HUES48 (cell line): ENCODE measurements around the gene FRMPD2.

ENCODE experiments used
- H3K27ac ChIP-seq: one replicate; pipeline ENCODE4 v1.7.0; 2013; ENCODE audit warnings: low read depth, low read length, inconsistent platforms
- H3K27me3 ChIP-seq: 2 replicates; pipeline ENCODE4 v1.6.1; 2013; ENCODE audit warnings: mild to moderate bottlenecking, low read length; ENCODE audit not compliant: control insufficient read depth, insufficient read depth
- H3K36me3 ChIP-seq: 2 replicates; pipeline ENCODE4 v1.6.1; 2013; ENCODE audit warnings: low read length; ENCODE audit not compliant: control insufficient read depth, insufficient read depth
- H3K4me1 ChIP-seq: 2 replicates; pipeline ENCODE4 v1.6.1; 2013; ENCODE audit warnings: mild to moderate bottlenecking, low read length; ENCODE audit not compliant: control insufficient read depth, insufficient read depth
- H3K4me3 ChIP-seq: 2 replicates; pipeline ENCODE4 v1.5.1; 2013; ENCODE audit warnings: mild to moderate bottlenecking, low read depth, low read length
- H3K9ac ChIP-seq: 2 replicates; pipeline ENCODE4 v1.6.1; 2013; ENCODE audit warnings: mild to moderate bottlenecking, low read depth, low read length, moderate library complexity
- H3K9me3 ChIP-seq: 2 replicates; pipeline ENCODE4 v1.6.1; 2013; ENCODE audit warnings: low read length; ENCODE audit not compliant: control insufficient read depth, insufficient read depth

Gene FRMPD2

DNA sequence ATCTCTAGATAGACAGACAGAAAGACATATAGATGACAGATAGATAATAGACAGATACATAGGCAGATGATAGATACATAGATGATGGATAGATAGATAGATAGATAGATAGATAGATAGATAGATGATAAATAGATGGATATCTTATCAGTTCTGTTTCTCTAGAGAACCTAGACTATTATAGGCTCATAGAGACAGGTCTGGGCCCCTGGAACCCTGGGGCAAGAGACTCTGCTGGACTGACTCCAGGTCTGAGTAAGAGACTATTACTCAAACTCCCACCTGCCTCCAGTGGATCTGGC lies 58.3 kb downstream of the FRMPD2 start:
- H3K27me3 ChIP-seq: no peaks in the 10 kb centered on the region
- H3K4me3 ChIP-seq: no peak overlapping the region
- H3K4me1 ChIP-seq: no peaks in the 10 kb centered on the region
- no peak overlapping the region for H3K9ac ChIP-seq
- H3K36me3 ChIP-seq: no peaks in the 10 kb centered on the region
- no peak overlapping the region for H3K27ac ChIP-seq
- no peaks in the 10 kb centered on the region for H3K9me3 ChIP-seq

DNA sequence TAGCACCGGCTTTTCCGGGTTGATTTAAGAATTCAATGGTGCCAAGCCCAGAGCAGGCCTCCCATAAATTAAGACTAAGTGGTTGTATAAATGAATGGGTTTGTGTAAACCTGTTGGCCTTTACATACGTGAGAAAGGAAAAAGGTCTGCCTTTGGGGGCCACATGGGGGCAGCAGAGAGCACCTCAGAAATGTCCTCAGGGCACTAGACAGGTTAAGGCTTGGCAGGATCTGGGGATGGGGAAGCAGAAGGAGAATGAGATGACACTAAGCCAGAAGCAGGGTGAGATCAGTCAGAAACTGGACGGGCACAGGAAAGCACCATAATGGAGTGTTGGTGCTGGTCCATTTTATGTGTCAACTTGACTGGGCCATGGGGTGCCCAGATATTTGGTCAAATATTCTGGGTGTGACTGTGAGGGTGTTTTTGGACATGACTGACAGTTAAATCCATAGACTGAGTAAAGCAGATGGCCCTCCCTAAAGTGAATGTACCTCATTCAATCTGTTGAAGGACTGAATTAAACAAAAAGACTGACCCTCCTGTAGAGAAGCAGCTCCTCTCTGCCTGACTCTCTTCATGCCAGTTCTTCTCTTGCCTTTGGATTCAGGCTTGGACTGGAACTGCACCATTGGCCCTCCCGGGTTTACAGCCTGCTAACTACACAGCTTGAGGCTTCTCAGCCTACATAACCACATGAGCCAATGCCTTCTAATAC lies 58.9 kb downstream of the FRMPD2 start:
- no peak overlapping the region for H3K9ac ChIP-seq
- no peaks in the 10 kb centered on the region for H3K27me3 ChIP-seq
- H3K27ac ChIP-seq: no peak overlapping the region
- no peak overlapping the region for H3K4me3 ChIP-seq
- no peaks in the 10 kb centered on the region for H3K36me3 ChIP-seq
- H3K4me1 ChIP-seq: no peaks in the 10 kb centered on the region
- no peaks in the 10 kb centered on the region for H3K9me3 ChIP-seq

DNA sequence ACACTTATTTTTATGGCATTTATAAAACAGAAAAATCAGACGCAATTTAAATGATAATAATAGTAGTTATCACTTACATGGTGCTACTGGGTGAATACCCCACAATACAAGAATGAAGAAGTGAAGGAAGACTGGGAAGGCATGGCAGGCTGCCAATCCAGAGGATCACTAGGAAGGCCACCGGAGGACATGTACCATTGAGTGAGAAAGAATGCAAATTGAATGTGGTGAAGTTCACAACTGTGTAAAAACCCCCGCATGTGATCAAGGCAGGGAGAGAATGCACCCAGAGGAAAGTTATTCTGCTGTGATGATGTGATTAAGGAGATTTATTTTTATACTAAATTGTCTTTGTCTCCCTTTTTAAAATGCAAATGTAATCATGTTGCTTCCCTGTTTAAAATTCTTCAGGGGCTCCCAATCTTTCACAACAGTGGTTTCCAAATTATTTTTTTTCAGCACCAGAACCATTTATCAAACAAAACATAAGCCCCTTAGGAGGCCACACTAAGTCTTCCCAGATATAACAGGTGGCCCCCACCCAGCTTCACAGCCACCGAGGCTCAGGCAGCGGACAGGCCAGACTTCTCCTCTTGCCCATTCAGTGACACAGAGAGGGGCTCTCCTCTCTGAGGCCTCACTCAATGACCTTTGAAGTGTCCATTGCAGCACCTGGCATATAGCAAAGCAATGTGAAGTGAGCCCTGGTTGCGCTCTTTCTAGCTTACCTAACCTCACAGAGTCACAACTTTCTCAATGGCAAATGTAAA lies 59.6 kb downstream of the FRMPD2 start:
- Histone ChIP-seq H3K27ac (no peak overlapping the region), H3K4me1 (no peaks in the 10 kb centered on the region), H3K27me3 (no peaks in the 10 kb centered on the region), H3K9ac (no peak overlapping the region), H3K9me3 (no peaks in the 10 kb centered on the region), H3K36me3 (no peaks in the 10 kb centered on the region), H3K4me3 (no peak overlapping the region)

DNA sequence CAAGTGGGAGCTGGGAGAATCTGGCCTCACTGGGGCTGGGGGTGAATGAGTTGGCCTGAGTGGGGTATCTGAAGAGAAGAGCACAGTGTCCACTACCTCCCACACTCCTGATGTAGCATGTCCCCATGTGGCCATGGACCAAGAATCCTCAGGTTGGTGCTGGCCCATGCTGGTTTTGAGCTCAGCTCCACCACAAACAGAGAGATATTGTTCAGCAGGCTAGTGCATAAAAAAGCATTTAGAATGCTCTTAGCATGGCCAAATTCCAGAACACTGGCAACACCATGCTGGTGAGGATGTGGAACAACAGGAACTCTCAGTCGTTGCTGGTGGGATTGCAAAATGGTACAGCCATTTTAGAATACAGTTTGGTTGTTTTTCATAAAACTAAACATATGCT lies 61.4 kb downstream of the FRMPD2 start:
- Histone ChIP-seq H3K9ac (no peak overlapping the region), H3K9me3 (no peaks in the 10 kb centered on the region), H3K4me1 (peaks cover 7% of the 10 kb centered on the region), H3K36me3 (no peaks in the 10 kb centered on the region), H3K4me3 (no peak overlapping the region), H3K27me3 (no peaks in the 10 kb centered on the region), H3K27ac (no peak overlapping the region)

DNA sequence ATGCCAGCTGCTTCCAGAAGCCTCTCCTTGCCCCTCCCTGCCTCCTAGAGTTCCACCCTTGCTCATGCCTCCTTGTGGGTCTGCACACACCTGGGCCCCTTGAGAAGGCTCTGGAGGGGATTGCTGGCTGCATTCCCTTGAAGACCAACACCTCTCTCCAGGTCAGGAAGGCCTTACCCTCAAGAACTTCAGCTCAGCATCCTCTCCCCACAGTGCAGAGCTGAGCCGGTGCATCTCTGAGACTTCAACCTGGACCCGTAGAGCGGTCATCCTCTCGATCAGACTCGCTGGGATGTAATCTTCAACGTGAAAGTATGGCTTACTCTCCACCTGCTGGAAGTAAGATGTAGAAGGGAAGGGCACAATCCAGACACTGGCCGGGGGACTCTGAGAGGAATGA lies 62.7 kb downstream of the FRMPD2 start:
- no peaks in the 10 kb centered on the region for H3K27me3 ChIP-seq
- peaks cover 7% of the 10 kb centered on the region for H3K4me1 ChIP-seq
- no peak overlapping the region for H3K9ac ChIP-seq
- no peak overlapping the region for H3K4me3 ChIP-seq
- no peak overlapping the region for H3K27ac ChIP-seq
- H3K36me3 ChIP-seq: no peaks in the 10 kb centered on the region
- H3K9me3 ChIP-seq: no peaks in the 10 kb centered on the region

DNA sequence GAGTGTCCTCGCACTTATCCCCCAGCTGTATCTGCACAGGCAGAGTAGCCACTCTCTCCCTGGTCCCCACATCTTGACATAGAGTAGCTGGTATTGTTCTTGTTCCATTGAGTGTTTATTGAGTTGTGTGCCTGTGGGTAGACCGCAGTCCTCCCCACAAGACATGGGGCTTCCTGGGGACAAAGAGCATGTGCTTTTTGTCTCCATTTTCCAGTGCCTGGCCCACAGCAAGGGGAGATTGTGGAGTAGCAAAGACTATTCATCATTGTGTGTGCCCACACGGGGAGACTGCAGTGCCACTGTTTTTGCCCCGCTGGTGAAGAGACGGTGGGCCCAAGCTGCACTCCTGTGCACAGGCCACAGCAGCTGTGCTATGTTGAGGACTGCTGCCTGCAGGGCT lies 63.5 kb downstream of the FRMPD2 start:
- H3K4me3 ChIP-seq: no peak overlapping the region

DNA sequence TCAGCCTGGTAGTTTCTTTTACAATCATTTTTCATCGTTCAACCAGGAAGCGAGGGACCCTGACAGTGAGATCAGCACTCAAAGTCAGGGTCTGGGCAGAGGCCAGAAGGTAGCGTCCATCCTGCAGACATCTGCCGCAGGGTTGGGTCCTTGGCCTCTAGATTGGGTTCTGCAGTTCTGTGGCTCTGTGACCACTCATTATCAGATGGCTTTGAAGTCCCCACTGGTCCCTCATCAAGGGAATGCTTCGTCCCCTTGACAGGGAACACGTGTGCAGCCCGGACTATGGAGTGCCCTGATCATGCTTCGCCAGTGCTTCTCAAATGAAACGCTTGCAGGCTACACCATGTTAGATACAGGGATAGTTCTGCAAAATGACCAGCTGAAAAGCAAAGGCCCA lies 64.1 kb downstream of the FRMPD2 start:
- Histone ChIP-seq H3K9me3 (no peaks in the 10 kb centered on the region), H3K4me1 (peaks cover 7% of the 10 kb centered on the region), H3K27me3 (no peaks in the 10 kb centered on the region), H3K4me3 (no peak overlapping the region), H3K9ac (no peak overlapping the region), H3K27ac (no peak overlapping the region), H3K36me3 (no peaks in the 10 kb centered on the region)

More for the DNA sequence above, 63.5 kb downstream of the FRMPD2 start:
- H3K4me1 ChIP-seq: peaks cover 7% of the 10 kb centered on the region
- no peaks in the 10 kb centered on the region for H3K36me3 ChIP-seq
- H3K9me3 ChIP-seq: no peaks in the 10 kb centered on the region
- no peak overlapping the region for H3K27ac ChIP-seq
- H3K9ac ChIP-seq: no peak overlapping the region
- no peaks in the 10 kb centered on the region for H3K27me3 ChIP-seq

DNA sequence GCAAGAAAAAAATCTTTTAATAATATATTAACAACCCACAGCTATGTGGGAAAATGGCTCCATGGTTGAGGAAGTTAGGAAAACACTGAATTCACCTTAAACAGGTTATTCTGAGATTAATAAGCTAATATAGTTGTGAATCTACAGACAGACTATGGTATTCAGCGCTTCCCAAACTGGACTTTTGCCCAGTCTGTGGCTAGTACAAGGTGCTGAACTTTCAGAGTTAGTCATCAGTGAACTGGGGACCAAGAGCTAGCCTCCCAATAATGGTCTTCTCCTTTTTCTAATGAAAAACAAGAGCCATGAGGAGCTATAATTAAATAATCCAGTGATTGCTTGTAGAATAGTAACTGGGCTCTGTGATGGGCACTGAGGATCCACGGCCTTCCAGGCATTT lies 65.3 kb downstream of the FRMPD2 start:
- no peaks in the 10 kb centered on the region for H3K36me3 ChIP-seq
- H3K27me3 ChIP-seq: no peaks in the 10 kb centered on the region
- no peak overlapping the region for H3K4me3 ChIP-seq
- no peaks in the 10 kb centered on the region for H3K9me3 ChIP-seq
- H3K9ac ChIP-seq: no peak overlapping the region
- H3K27ac ChIP-seq: no peak overlapping the region
- H3K4me1 ChIP-seq: peaks cover 7% of the 10 kb centered on the region

DNA sequence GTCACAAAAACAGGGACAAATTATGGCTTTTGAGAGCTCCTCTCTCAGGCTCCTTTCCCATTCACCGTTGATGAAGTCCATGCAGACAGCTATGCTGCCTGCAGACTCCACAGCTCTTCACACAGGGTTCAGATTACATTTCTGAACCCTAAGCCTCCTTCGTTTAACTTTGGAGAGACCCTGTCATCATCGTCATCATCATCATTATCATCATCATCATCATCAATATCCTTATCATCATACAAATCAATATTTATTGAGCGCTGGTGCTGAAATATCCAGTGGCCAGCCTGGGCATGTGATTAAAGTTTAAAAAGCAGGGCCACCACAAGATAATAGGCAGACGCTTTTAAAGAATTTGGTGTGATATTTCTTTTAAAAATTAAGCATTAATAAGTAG lies 66.6 kb downstream of the FRMPD2 start:
- no peak overlapping the region for H3K27ac ChIP-seq
- H3K4me3 ChIP-seq: no peak overlapping the region
- no peaks in the 10 kb centered on the region for H3K36me3 ChIP-seq
- no peaks in the 10 kb centered on the region for H3K9me3 ChIP-seq
- no peak overlapping the region for H3K9ac ChIP-seq
- no peaks in the 10 kb centered on the region for H3K27me3 ChIP-seq
- peaks cover 7% of the 10 kb centered on the region for H3K4me1 ChIP-seq

DNA sequence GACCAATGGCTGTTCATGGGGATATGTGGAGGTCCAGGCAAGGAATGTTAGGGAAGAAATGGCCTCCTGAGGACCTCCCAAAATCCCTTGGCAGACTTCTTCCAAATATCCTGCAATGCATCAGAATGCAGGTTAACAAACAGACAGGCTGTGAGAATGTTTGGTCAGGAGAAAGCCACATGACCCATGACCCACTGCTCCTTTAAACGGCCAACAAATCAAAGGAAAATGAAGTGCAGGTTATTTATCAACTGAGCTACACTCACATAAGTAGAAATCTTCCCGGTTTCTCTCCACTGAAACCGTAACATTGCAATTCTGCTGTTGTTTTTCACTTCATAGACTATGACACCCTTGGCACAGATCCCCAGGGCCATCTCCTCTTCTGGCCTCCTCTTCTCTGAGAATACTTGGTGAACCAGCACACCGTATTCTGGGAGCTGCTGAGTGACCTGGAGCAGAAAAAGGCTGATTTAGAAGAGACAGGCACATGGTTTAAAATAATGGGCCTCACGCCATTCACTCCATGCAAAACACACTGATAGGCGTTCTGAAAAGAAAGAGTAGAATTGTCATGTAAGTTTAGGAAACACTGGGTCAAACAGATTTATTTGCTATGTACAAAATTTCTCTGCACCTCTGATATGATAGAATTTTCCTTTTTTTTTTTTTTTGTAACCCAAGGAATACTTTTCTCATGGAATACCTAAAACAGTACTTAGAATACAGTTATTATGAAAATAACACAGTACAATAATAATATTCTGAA lies 67.8 kb downstream of the FRMPD2 start:
- Histone ChIP-seq H3K9me3 (no peaks in the 10 kb centered on the region), H3K4me3 (no peak overlapping the region), H3K9ac (no peak overlapping the region), H3K36me3 (no peaks in the 10 kb centered on the region), H3K27ac (no peak overlapping the region), H3K27me3 (no peaks in the 10 kb centered on the region), H3K4me1 (peaks cover 7% of the 10 kb centered on the region)

DNA sequence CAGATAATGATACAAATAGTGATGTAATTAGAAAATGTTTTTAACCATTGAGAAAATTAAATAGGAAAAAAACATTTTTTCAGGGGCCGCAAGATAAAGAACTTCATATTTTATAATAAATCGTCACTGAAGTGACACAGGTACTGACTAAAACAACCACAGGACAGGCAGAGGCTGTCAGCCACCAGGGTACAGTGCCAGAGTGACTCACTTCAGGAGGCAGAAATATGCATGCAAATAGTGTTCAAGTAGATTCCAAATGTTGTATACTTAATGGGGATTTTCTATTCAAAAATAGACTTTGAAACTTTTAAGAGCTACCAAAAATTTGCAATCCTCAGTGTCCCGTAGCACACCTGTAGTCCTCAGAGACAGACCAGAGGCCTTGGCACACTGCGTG lies 68.6 kb downstream of the FRMPD2 start:
- H3K4me1 ChIP-seq: peaks cover 7% of the 10 kb centered on the region
- no peak overlapping the region for H3K4me3 ChIP-seq
- H3K9ac ChIP-seq: no peak overlapping the region
- H3K27me3 ChIP-seq: no peaks in the 10 kb centered on the region
- H3K27ac ChIP-seq: no peak overlapping the region
- no peaks in the 10 kb centered on the region for H3K36me3 ChIP-seq
- H3K9me3 ChIP-seq: no peaks in the 10 kb centered on the region
